Effector memory CD8-positive, alpha-beta T cell (primary cell): ENCODE measurements around the gene FNTB.

ENCODE experiments used
- ATAC-seq: fragments of 150-1000 bp; cut with Tn5 transposase; replicated peaks from 2 replicates; pipeline ENCODE4 v1.10.0; 2021; ENCODE audit warnings: mild to moderate bottlenecking, moderate library complexity
- DNase-seq, 3 experiments: peaks; one replicate each; pipeline ENCODE4 v3.0.0; 2021
- H3K27ac Mint-ChIP-seq, 2 donors: one replicate each; pipeline ENCODE4 v1.8.0; 2022; ENCODE audit warnings: mild to moderate bottlenecking in 2 of 2, mixed read lengths in 2 of 2, moderate library complexity in 2 of 2
- H3K27me3 Mint-ChIP-seq, 2 donors: one replicate each; pipeline ENCODE4 v1.8.0; 2022; ENCODE audit warnings: mixed read lengths in 2 of 2
- H3K36me3 Mint-ChIP-seq: one replicate; pipeline ENCODE4 v1.8.0; 2022; ENCODE audit warnings: mild to moderate bottlenecking, moderate library complexity, mixed read lengths; ENCODE audit not compliant: insufficient read depth
- H3K4me1 Mint-ChIP-seq, 2 donors: one replicate each; pipeline ENCODE4 v1.8.0; 2022; ENCODE audit warnings: low read depth in 2 of 2, mixed read lengths in 2 of 2
- H3K4me3 Mint-ChIP-seq, 2 donors: one replicate each; pipeline ENCODE4 v1.8.0; 2022; ENCODE audit warnings: mild to moderate bottlenecking in 2 of 2, mixed read lengths in 2 of 2, moderate library complexity in 2 of 2
- H3K9me3 Mint-ChIP-seq, 2 donors: one replicate each; pipeline ENCODE4 v1.8.0; 2022; ENCODE audit warnings: mixed read lengths in 2 of 2

Gene FNTB

DNA sequence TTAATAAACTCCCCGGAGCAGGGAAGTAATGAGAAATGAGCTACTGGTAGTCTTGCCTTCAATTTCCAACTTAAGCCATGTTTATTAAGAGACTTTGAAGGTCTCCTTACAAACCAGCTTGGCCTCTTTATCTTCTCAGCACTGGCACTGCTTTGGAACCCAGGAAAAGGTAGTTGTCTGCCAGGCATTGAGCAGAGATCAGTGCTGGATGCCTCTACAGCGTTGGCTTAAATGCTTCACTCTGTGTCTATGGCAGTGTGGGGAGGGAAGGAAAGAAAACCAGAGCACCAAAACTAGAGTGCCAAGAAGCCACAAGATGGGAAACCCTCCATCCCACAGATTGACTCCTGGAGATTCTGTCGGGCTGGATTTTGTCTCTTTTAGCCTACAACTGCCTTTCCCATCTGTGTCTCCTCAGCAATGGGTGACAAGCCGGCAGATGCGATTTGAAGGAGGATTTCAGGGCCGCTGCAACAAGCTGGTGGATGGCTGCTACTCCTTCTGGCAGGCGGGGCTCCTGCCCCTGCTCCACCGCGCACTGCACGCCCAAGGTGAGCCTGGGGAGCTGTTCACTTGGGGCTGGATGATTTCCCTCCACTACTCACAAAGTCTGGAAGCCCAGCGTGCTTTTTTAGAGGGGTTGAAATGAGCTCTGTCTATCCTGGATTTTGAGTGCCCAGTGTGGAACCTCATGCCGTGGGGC lies 57.3 kb downstream of the FNTB start:
- Mint-ChIP-seq H3K4me3 (no peak overlapping the region), H3K4me1 (peaks cover 1 to 11% of the 10 kb centered on the region in 2 donors), H3K9me3 (no peaks in the 10 kb centered on the region), H3K27ac (peak overlapping the region in 1 of 2 donors; percentile 44), H3K27me3 (no peaks in the 10 kb centered on the region), H3K36me3 (peaks cover 13% of the 10 kb centered on the region)
- no peak for DNase-seq
- no peak for ATAC-seq

DNA sequence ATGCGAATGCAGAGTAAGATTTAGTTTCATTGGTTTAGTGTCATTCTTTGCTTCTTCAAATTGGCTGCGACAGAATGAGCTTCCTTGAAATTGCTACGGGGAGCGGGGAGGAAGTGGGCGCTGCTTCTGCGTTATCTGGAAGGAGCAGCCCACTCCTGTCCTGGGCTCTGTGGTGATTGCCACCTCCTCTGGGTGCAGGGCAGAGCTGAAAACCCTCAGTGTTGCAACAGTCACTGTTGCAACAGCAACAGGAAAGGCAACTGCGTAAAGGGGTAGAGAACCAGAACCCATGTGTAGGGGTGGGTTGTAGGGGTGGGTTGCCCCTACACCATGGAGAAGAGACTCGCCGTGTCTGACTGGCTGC lies 57.9 kb downstream of the FNTB start:
- H3K4me3 Mint-ChIP-seq: no peak overlapping the region
- H3K36me3 Mint-ChIP-seq: peaks cover 13% of the 10 kb centered on the region
- ATAC-seq: no peak
- peaks cover 1 to 11% of the 10 kb centered on the region in 2 donors for H3K4me1 Mint-ChIP-seq
- no peak for DNase-seq
- H3K27me3 Mint-ChIP-seq: no peaks in the 10 kb centered on the region
- no peaks in the 10 kb centered on the region for H3K9me3 Mint-ChIP-seq
- H3K27ac Mint-ChIP-seq: no peak overlapping the region

DNA sequence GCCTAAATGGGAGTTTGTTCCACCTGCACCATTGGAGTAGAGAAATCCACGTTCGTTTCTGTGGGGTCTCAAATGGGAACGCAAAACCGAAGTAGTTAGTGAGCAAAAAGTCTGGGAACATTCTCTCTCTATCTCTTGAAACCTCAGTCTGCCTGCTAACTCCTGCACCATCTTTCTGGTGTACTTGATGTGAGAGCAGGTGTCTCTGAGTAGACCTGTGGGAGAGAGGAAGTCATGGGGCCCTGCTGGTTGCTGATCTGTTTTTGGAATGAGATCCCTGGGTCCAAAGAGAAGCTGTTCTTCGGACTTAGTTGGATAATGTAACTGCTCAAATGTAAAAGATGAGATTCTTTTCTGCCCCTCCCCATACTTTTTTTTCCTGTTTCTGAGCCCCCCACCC lies 58.3 kb downstream of the FNTB start:
- H3K36me3 Mint-ChIP-seq: peaks cover 13% of the 10 kb centered on the region
- no peaks in the 10 kb centered on the region for H3K27me3 Mint-ChIP-seq
- H3K4me3 Mint-ChIP-seq: no peak overlapping the region
- peaks cover 1 to 11% of the 10 kb centered on the region in 2 donors for H3K4me1 Mint-ChIP-seq
- DNase-seq: no peak
- no peak for ATAC-seq
- no peak overlapping the region for H3K27ac Mint-ChIP-seq
- H3K9me3 Mint-ChIP-seq: no peaks in the 10 kb centered on the region

DNA sequence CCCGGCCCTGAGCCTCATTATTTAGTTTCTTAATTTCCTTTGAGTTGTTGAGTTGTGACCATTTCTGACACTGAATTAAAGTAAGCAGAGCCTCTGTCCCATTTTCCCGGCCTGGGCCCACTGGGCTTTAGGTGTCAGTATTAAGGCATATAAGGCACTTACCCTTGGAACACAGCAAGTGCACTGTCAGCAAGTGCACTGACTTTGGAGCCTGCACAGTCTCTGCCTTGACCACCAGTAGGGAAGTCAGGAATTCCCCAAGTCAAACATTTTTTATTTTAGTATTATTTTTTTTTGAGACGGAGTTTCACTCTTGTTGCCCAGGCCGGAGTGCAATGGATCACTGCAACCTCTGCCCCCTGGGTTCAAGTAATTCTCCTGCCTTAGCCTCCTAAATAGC lies 59.0 kb downstream of the FNTB start:
- Mint-ChIP-seq H3K9me3 (no peaks in the 10 kb centered on the region), H3K4me3 (no peak overlapping the region), H3K27me3 (no peaks in the 10 kb centered on the region), H3K36me3 (peaks cover 13% of the 10 kb centered on the region), H3K4me1 (peaks cover 1 to 11% of the 10 kb centered on the region in 2 donors), H3K27ac (no peak overlapping the region)
- DNase-seq: no peak
- no peak for ATAC-seq

DNA sequence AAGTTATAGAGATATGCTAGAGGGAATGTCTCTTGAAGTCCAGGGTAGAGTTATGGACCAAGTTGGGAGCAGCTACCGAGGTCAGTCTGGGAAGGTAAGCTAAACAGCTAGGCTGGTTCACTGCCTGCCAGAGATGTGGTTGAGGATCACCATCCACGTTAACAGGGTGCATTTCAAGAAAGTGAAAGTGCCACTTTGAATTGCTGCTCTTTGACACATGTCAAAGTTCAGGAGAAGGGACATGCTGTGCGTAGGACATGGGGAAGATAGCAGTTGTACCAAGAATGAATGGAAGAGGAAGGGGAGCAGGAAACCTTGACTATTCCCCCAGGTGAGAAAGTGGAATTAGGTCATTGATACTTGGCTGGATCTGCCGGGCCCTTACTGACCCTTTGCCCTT lies 66.1 kb downstream of the FNTB start:
- no peaks in the 10 kb centered on the region for H3K9me3 Mint-ChIP-seq
- DNase-seq: no peak
- no peaks in the 10 kb centered on the region for H3K27me3 Mint-ChIP-seq
- peaks cover 9 to 15% of the 10 kb centered on the region in 2 donors for H3K4me1 Mint-ChIP-seq
- H3K4me3 Mint-ChIP-seq: no peak overlapping the region
- H3K36me3 Mint-ChIP-seq: peaks cover 17% of the 10 kb centered on the region
- H3K27ac Mint-ChIP-seq: peak overlapping the region; percentile 1 to 90
- no peak for ATAC-seq

DNA sequence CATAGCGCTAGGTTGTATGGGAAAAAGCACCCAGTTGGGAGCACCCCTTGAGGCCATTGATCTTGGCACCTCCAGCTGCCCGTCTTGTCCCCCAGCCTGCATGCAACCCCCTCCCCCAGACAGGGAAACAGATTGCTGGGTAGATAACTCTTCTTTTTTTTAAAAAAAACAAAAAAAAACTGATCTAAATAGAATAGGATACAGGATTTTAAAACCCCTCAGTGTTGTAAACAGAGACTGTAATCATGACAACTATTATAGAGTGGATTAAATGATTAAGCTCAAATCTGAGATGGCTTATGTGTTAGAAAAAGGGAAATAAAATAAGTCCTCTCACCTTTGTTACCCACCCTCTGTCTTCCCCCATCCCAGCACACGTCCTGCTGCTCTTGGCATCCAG lies 66.8 kb downstream of the FNTB start:
- peak overlapping the region in 1 of 2 donors; percentile 1 for H3K27ac Mint-ChIP-seq
- no peak overlapping the region for H3K4me3 Mint-ChIP-seq
- ATAC-seq (no peak), DNase-seq (no peak)
- H3K27me3 Mint-ChIP-seq: no peaks in the 10 kb centered on the region
- H3K36me3 Mint-ChIP-seq: peaks cover 23% of the 10 kb centered on the region
- H3K9me3 Mint-ChIP-seq: no peaks in the 10 kb centered on the region
- H3K4me1 Mint-ChIP-seq: peaks cover 9 to 15% of the 10 kb centered on the region in 2 donors

DNA sequence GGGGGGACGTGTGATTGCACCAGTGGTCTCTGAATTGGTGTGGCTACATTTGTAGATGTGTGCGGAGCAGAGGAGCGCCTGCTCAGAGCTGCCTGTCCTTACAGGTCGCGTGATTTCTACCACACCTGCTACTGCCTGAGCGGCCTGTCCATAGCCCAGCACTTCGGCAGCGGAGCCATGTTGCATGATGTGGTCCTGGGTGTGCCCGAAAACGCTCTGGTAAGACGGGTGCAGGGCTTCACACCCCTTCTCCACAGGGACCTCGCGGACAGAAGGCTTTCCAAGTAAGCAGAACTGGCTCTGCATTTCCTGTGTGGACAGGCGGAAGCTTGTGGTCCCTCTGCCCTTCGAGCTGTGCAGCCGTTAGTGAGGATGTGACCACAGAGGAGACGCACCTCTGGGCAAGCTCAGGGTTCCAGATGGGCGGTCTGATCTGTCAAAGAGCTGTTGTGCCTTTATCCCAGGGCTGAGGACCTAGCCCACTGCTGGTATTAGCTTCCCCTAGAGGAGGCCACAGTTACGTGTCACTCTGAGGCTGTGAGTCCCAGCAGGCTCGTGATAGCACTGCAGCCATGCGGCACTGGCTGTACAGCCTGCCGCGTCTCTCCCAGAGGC lies 67.9 kb downstream of the FNTB start:
- Mint-ChIP-seq H3K4me1 (peaks cover 9 to 18% of the 10 kb centered on the region in 2 donors), H3K36me3 (peaks cover 28% of the 10 kb centered on the region), H3K9me3 (no peaks in the 10 kb centered on the region), H3K27me3 (no peaks in the 10 kb centered on the region), H3K4me3 (no peak overlapping the region), H3K27ac (peak overlapping the region in 1 of 2 donors; percentile 39)
- DNase-seq: no peak
- ATAC-seq: no peak

DNA sequence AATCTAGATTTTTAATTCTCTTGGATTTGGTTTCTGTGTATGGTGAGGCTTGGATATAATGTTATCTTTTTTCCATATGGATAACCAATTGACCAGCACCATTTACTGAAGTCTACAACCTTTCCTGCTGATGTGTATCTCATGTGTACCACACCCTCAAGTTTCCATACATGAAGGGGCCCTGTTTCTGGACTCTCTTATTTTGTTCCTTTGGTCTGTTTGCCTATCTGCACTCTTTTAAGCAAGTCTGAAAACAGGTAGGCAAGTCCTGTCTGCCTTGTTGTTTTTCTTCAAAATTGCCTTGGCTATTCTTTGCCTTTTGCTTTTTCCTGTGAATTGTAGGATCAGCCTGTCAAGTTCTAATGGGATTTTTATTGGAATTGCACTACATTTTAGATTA lies 71.0 kb downstream of the FNTB start:
- Mint-ChIP-seq H3K9me3 (no peaks in the 10 kb centered on the region), H3K36me3 (peaks cover 36% of the 10 kb centered on the region)

DNA sequence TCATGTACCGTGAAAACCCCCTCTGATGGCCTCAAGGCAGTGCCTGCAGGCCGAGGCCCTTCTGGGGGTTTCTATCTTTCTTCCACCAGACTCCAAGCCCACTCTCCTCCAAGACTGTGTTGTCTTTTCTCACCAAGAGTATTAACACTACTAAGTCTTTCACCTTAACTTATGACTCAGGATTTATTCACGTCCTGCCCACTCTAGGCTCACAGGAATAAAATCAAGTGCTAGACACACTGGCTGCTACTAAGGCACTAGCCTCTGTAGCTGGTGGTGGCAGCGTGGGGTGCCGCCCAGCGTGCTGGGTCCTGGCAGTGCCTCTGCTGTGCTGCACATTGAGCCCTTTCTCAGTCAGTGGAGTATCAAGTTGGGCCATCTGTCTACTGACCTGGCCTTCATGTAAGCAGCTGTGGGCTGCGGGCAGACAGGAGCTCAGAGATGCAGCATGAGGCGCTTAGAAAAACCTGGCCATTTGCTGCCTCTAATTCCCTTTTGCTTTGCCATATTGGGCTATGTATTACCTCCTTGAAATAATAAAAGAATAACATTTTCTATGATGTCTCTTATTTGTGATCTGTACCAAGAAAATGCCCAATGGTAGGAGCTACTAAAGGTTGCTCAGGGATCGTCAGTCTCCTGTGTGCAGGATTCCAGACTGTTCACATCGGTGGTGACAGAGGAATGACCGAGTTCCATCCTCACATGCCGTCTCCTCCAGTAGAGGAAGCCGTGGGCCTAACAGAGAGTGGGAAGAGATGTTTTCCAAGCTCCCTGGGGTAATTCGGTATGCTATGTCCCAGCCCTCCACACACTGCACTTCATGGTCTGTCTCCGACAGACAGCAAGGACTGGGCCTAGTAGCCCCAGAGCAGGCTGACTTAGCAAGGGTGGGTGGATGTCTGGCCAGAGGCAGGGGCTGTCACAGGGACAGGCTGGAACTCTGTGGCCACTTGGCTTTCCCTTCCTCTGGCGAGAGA lies 75.7 kb downstream of the FNTB start:
- DNase-seq: no peak
- H3K27me3 Mint-ChIP-seq: no peaks in the 10 kb centered on the region
- peaks cover 46% of the 10 kb centered on the region for H3K36me3 Mint-ChIP-seq
- no peak for ATAC-seq
- H3K9me3 Mint-ChIP-seq: no peaks in the 10 kb centered on the region
- no peak overlapping the region for H3K4me3 Mint-ChIP-seq
- peaks cover 0 to 5% of the 10 kb centered on the region in 2 donors for H3K4me1 Mint-ChIP-seq
- H3K27ac Mint-ChIP-seq: peak overlapping the region in 1 of 2 donors; percentile 29

More for the DNA sequence above, 71.0 kb downstream of the FNTB start:
- H3K27ac Mint-ChIP-seq: peak overlapping the region; percentile 33 to 65
- DNase-seq (no peak), ATAC-seq (no peak)
- H3K4me1 Mint-ChIP-seq: peaks cover 8 to 16% of the 10 kb centered on the region in 2 donors
- H3K4me3 Mint-ChIP-seq: no peak overlapping the region
- no peaks in the 10 kb centered on the region for H3K27me3 Mint-ChIP-seq

DNA sequence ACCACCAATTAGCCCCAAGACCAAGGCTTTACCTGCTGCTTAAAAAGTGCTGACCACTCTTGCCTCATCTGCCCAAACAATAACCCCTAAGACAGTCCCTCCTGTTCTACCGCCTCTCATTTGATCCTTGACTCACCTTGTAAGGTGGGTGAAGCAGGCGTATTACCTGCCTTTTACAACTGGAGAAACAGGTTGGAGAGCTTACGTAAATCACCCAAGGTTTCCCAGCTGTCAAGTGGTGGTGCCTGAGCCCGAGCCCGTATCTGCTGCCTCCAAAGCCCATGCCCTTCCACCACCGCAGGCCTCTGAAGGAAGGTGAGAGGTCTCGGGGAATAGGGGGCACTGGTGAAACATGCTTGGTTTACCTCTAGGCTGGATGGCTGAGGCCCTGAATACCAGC lies 79.0 kb downstream of the FNTB start:
- H3K27me3 Mint-ChIP-seq: no peaks in the 10 kb centered on the region
- no peaks in the 10 kb centered on the region for H3K9me3 Mint-ChIP-seq
- ATAC-seq (no peak), DNase-seq (no peak)
- H3K36me3 Mint-ChIP-seq: peaks cover 42% of the 10 kb centered on the region
- no peaks in the 10 kb centered on the region for H3K4me1 Mint-ChIP-seq
- no peak overlapping the region for H3K4me3 Mint-ChIP-seq
- no peak overlapping the region for H3K27ac Mint-ChIP-seq

DNA sequence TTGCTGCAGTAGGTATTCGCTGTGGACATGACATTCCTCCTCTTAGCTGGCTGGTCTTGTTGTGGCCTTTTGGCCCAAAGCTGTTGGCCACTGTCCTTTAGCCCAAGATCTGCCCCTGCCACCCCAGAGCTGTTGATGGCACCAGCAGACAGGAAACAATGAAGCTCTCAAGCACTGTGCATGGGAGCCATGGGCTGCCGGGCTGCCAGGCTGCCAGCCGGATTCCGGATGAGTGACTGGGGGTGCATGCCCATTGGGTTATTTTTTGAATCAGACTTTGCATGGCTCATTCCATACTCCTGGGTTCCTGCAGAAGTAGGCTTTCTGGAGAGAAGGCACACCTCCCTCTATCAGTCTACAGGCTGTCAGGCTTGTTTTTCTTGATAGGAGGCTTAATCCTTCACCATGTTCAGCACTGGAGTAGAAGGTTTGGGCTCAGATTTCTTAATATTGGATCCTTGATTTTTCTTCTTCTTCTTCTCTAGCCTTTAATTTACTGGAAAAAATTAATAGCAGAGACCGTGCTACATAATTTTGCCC lies 83.2 kb downstream of the FNTB start:
- DNase-seq (no peak), ATAC-seq (no peak)
- Mint-ChIP-seq H3K27ac (no peak overlapping the region), H3K4me1 (peaks cover 12 to 19% of the 10 kb centered on the region in 2 donors), H3K4me3 (no peak overlapping the region), H3K36me3 (peaks cover 36% of the 10 kb centered on the region), H3K27me3 (no peaks in the 10 kb centered on the region), H3K9me3 (no peaks in the 10 kb centered on the region)

DNA sequence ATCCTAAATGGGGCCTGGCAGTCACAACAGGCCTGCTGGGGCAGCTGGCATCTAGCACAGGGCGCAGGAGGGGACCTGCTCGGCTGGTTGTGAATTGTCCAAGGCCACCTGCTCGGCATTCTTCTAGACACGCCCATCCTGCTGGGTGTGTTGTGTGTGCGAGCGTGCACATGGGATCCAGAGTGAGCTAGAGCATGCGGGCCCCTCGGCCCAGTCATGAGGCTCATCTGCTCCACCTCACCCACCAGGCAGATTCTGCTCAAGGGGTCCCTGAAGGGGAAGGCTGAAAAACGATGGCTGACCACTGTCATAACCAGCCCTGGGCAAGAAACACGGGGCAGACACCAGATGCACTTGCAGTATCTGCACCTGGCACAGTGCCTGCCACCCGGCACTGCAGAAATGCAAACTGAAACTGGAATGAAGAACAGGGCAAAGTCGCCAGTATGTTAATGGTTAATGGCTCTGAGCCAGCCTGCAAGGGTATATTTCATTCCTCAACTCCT lies 83.8 kb downstream of the FNTB start:
- no peak for ATAC-seq
- Mint-ChIP-seq H3K27me3 (no peaks in the 10 kb centered on the region), H3K36me3 (peaks cover 42% of the 10 kb centered on the region), H3K27ac (peak overlapping the region in 1 of 2 donors; percentile 10), H3K9me3 (no peaks in the 10 kb centered on the region), H3K4me3 (no peak overlapping the region), H3K4me1 (peaks cover 16 to 25% of the 10 kb centered on the region in 2 donors)
- DNase-seq: no peak

DNA sequence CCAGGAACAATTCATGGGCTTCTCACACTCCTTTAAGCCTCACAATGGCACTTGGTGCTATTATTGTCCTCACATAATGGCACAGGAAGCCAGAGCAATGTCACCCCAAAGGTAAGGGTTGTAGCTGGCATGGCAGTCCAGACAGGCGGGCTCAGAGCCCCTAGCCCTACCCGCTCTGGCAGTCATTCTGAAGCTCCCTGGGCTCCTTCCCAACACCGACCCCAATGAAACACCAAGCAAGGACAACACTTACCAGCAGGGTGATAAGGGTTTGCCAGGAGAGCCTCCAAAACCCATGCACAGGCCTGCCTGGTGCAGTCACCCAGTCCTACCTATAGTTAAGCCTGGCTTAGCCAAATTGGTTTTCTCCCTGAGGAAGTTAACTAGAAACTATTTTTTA lies 84.8 kb downstream of the FNTB start:
- Mint-ChIP-seq H3K4me1 (peaks cover 16 to 31% of the 10 kb centered on the region in 2 donors), H3K27ac (peak overlapping the region in 1 of 2 donors; percentile 6), H3K36me3 (peaks cover 44% of the 10 kb centered on the region), H3K4me3 (no peak overlapping the region), H3K9me3 (no peaks in the 10 kb centered on the region), H3K27me3 (no peaks in the 10 kb centered on the region)
- no peak for ATAC-seq
- no peak for DNase-seq
